Smooth muscle cell of the coronary artery (primary cell): ENCODE data around the gene HEMGN. TPM values are rescaled to one million over a fixed set of nuclear protein-coding genes. Genes with fewer than 3 reads are reported as not detected.

Experiments
- total RNA-seq: library from RNA; depleted of rRNA; stranded (reverse); fragments of >200 nt; gene quantifications from 2 replicates; pipeline ENCODE4 v1.2.3, GENCODE V29; 2014; ENCODE audit warnings: low replicate concordance

HEMGN gene
- total RNA-seq, result not detected in 2 replicates

GRCh38 chr9:97938081-97938644 lies at the start of gene HEMGN:
HEMGN (minus strand) TSS chr9:97938172; CDS start chr9:97938136, 36 bp downstream.

GRCh38 chr9:97982683-97983588 lies 45.0 kb upstream of the HEMGN start, which contains the start of gene ANP32B:
ANP32B (plus strand) TSS chr9:97983341; CDS start chr9:97983556, 215 bp downstream.

GRCh38 chr9:97921959-97922724 lies 15.8 kb downstream of the HEMGN start, which contains the start of gene TRMO:
TRMO (minus strand) TSS chr9:97922500; CDS start chr9:97922493, 7 bp downstream.

Other genes with a start within 250 kb of the HEMGN start
- 6.5 and 10.4 TPM in 2 replicates for gene XPA, start 240.8 kb downstream of the HEMGN start, total RNA-seq
- gene FOXE1, start 84.9 kb downstream of the HEMGN start, total RNA-seq, result not detected in 2 replicates
- gene TRMO, start 15.7 kb downstream of the HEMGN start, total RNA-seq, result 9.9 and 12.2 TPM in 2 replicates
- gene ANP32B, start 45.2 kb upstream of the HEMGN start, total RNA-seq, result 11.3 and 21.1 TPM in 2 replicates
- gene NANS, start 118.6 kb upstream of the HEMGN start, total RNA-seq, result 77.2 and 150 TPM in 2 replicates
- gene TRIM14, start 181.1 kb upstream of the HEMGN start, total RNA-seq, result 0.47 and 1.7 TPM in 2 replicates